ENCODE data around the gene DCAF5. TPM values are rescaled to one million over a fixed set of nuclear protein-coding genes. Genes with fewer than 3 reads are reported as not detected.

Gene DCAF5
- total RNA-seq, 1 donor from 2014 or later, result 57.8 TPM

GRCh38 chr14:69139743-69140142, 13.2 kb downstream of the DCAF5 start:
- DNase-seq, result no peak
- H3K9me3 ChIP-seq (replicated peaks), result no peaks in the 10 kb centered on the region
- intact Hi-C loops (cut with micrococcal nuclease), result no loop called here
- H3K27ac ChIP-seq (replicated peaks), result no peak overlapping the region
- H3K27me3 ChIP-seq (ENCODE audit: low read depth), result no peaks in the 10 kb centered on the region
- peaks cover 6% of the 10 kb centered on the region for H3K36me3 ChIP-seq
- no peak for TF ChIP-seq CTCF (IDR thresholded peaks at IDR 0.05; ENCODE audit: borderline replicate concordance)
- no peak overlapping the region for H3K4me3 ChIP-seq
- H3K4me1 ChIP-seq, result peaks cover 49% of the 10 kb centered on the region

DNA sequence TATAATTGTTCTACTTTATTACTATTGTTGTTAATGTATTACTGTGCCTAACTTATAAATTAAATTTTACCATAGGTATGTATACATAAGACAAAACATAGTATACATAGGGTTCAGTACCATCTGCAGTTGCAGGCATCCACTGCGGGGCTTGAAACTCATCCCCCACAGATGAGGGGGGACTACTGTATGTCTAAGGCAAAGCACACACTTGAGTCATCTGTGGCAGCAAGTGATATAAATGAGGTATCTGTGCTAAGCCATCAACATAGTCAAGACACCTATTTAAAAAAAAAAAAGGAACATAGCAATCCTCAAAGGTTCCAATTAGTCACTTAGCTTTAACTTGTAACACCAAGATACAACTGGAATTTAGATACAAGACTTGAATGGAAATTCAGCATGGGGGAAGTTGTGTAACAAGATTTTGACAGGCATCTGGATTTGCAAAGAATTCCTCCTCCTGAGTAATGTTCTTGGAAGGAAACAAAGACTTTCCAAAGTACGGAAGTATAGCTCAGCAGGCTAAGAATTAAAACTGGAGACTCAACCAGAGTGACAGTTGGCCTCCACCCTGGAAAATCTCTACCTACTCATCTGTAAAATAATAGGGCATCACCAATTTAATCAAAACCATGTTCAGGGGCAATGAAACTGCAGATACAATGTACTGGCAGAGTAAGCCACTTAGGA, 14.9 kb downstream of the DCAF5 start:
- intact Hi-C loops (cut with micrococcal nuclease), result no loop called here
- Histone ChIP-seq H3K4me1 (peaks cover 59% of the 10 kb centered on the region), H3K36me3 (peaks cover 6% of the 10 kb centered on the region), H3K27me3 (ENCODE audit: low read depth) (no peaks in the 10 kb centered on the region), H3K4me3 (no peak overlapping the region), H3K27ac (replicated peaks) (peak overlapping the region; percentile 68), H3K9me3 (replicated peaks) (no peaks in the 10 kb centered on the region)
- TF ChIP-seq CTCF (IDR thresholded peaks at IDR 0.05; ENCODE audit: borderline replicate concordance), result no peak
- no peak for DNase-seq

DNA sequence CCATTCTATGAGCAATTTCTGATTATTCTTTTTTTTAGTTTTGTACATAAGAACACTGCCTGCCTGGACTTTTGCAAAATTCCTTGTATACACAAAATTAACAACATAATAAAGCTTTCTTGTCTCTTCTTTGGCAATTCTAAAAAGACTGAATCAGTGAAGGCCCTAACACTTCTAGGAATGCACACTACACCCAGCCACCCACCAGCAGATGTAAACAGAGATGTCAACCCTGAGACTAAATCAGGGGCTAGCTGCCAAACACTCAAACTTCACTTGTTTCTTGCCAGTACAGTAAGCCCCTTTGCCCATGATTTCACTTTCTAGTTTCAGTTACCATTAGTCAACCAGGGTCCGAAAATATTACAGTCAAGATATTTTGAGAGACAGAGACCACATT, 15.5 kb downstream of the DCAF5 start:
- Histone ChIP-seq H3K27me3 (ENCODE audit: low read depth) (no peaks in the 10 kb centered on the region), H3K4me3 (no peak overlapping the region), H3K4me1 (peaks cover 59% of the 10 kb centered on the region), H3K27ac (replicated peaks) (peak overlapping the region; percentile 68), H3K36me3 (peaks cover 6% of the 10 kb centered on the region), H3K9me3 (replicated peaks) (no peaks in the 10 kb centered on the region)
- no peak for TF ChIP-seq CTCF (IDR thresholded peaks at IDR 0.05; ENCODE audit: borderline replicate concordance)
- intact Hi-C loops (cut with micrococcal nuclease), result no loop called here
- no peak for DNase-seq

- H3K4me3 ChIP-seq, result no peak overlapping the region
- no peaks in the 10 kb centered on the region for H3K27me3 ChIP-seq (ENCODE audit: low read depth)
- peaks cover 69% of the 10 kb centered on the region for H3K4me1 ChIP-seq
- DNase-seq, result no peak
- H3K27ac ChIP-seq (replicated peaks), result no peak overlapping the region
- TF ChIP-seq CTCF (IDR thresholded peaks at IDR 0.05; ENCODE audit: borderline replicate concordance), result no peak
- intact Hi-C loops (cut with micrococcal nuclease), result no loop called here
- no peaks in the 10 kb centered on the region for H3K9me3 ChIP-seq (replicated peaks)
- peaks cover 6% of the 10 kb centered on the region for H3K36me3 ChIP-seq
Measured at GRCh38 chr14:69135133-69135532, 17.8 kb downstream of the DCAF5 start.

DNA sequence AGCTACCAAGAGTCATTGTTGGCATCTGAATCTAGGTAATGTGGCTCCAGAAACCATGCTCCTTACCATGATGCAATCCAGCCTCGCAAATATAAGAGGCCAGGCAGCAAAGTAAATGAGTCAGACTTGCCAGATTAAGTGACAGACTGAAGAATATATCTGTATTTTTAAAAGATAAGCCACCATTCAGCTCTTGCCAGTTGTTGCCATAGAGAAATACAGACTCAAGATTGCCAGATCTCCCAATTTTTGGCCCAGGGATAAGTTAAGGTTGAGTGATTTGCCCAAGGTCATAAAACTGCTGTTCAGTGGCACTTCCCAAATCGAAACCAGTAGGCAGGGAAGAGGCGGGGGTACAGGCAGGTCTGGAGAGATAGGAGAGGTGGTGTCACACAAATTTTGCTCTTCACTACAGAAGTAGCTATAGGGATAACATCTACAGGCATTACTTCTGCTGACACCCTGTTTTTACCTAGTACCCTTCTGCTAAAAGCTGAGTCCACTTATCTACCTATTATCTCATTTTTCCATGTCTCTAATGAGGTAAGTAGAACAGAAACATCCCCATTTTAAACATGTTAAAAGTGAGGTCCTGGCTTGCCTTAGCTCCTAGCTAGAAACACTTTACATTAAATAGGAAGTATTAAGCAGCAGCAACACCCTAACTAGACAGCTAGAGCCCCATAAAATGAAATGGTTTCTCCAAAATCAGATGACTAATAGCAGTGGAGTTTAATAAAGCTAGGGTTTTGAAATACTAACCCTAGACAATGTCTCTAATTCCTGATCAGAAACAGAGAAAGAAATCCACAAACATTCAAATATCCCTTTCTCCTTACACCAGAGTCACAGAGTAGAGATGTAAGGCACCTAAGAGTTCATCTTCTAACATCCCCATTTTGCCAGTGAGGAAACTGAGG, 19.5 kb downstream of the DCAF5 start:
- Histone ChIP-seq H3K27me3 (ENCODE audit: low read depth) (no peaks in the 10 kb centered on the region), H3K27ac (replicated peaks) (peak overlapping the region; percentile 9), H3K36me3 (no peaks in the 10 kb centered on the region), H3K9me3 (replicated peaks) (no peaks in the 10 kb centered on the region), H3K4me1 (peaks cover 74% of the 10 kb centered on the region), H3K4me3 (no peak overlapping the region)
- intact Hi-C loops (cut with micrococcal nuclease), result no loop called here
- TF ChIP-seq CTCF (IDR thresholded peaks at IDR 0.05; ENCODE audit: borderline replicate concordance), result no peak
- DNase-seq, result no peak
